RPMI8226 (cell line): Measurements from ENCODE around the gene POLDIP2.
"Not testable (repeated sequence)": the region's sequence is repeated elsewhere in the genome, so short reads cannot be mapped to it uniquely, and the experiment has no call there.

Experiments used
- DNase-seq: peaks from one replicate; pipeline ENCODE4 v3.0.0-alpha.2; 2015

POLDIP2 gene

GRCh38 chr17:28364665-28365363 is 7.5 kb upstream of the POLDIP2 start, which contains the start of gene SEBOX:
Gene SEBOX (minus strand): TSS chr17:28365199. CDS start chr17:28365151, 48 bp downstream.
- no peak for DNase-seq

- DNase-seq = no peak
Measured at GRCh38 chr17:28363776-28364650, 6.7 kb upstream of the POLDIP2 start.

GRCh38 chr17:28363186-28363585 is 5.9 kb upstream of the POLDIP2 start:
- DNase-seq = no peak

GRCh38 chr17:28357901-28358197 is 522 bp upstream of the POLDIP2 start:
- DNase-seq = no peak

- no peak for DNase-seq
Measured at GRCh38 chr17:28350271-28350670, 7.1 kb downstream of the POLDIP2 start.

GRCh38 chr17:28348979-28349378 is 8.3 kb downstream of the POLDIP2 start:
- DNase-seq = no peak

- DNase-seq = no peak
Measured at GRCh38 chr17:28347261-28347891, 10.0 kb downstream of the POLDIP2 start.

GRCh38 chr17:28346746-28347246 is 10.5 kb downstream of the POLDIP2 start:
- DNase-seq = no peak

- DNase-seq = no peak
Measured at GRCh38 chr17:28346199-28346580, 11.1 kb downstream of the POLDIP2 start.

- no peak for DNase-seq
Measured at GRCh38 chr17:28345419-28346198, 11.7 kb downstream of the POLDIP2 start.

- DNase-seq = no peak
Measured at GRCh38 chr17:28344435-28344901, 12.9 kb downstream of the POLDIP2 start.

GRCh38 chr17:28344011-28344410 is 13.3 kb downstream of the POLDIP2 start:
- no peak for DNase-seq

- peak; percentile 83 for DNase-seq
Measured at GRCh38 chr17:28343491-28343932, 13.8 kb downstream of the POLDIP2 start.

- no peak for DNase-seq
Measured at GRCh38 chr17:28342313-28342712, 15.0 kb downstream of the POLDIP2 start.

- DNase-seq = no peak
Measured at GRCh38 chr17:28341516-28341915, 15.8 kb downstream of the POLDIP2 start.

- no peak for DNase-seq
Measured at GRCh38 chr17:28340374-28340773, 17.0 kb downstream of the POLDIP2 start.

GRCh38 chr17:28339431-28339830 is 17.9 kb downstream of the POLDIP2 start:
- no peak for DNase-seq

- not testable (repeated sequence) for DNase-seq
Measured at GRCh38 chr17:28338769-28339212, 18.5 kb downstream of the POLDIP2 start.

GRCh38 chr17:28338056-28338768 is 19.1 kb downstream of the POLDIP2 start:
- DNase-seq = no peak

GRCh38 chr17:28335959-28336871 is 21.1 kb downstream of the POLDIP2 start:
- peak; percentile 16 for DNase-seq
